Activated CD4-positive, alpha-beta T cell treated with anti-CD3 and anti-CD28 coated beads, Interleukin-2, amount 10 ng/mL, durations not matched to agents 24 days and 14 days (primary cell): ENCODE data around the gene LOC128125822.

ENCODE experiments used
- DNase-seq: peaks from one replicate; pipeline ENCODE4 v3.0.0; 2022
- H3K27ac Mint-ChIP-seq: one replicate; pipeline ENCODE4 v1.8.0; 2022; ENCODE audit warnings: mild to moderate bottlenecking, mixed read lengths
- H3K27me3 Mint-ChIP-seq: one replicate; pipeline ENCODE4 v1.8.0; 2022; ENCODE audit warnings: mixed read lengths
- H3K36me3 Mint-ChIP-seq: one replicate; pipeline ENCODE4 v1.8.0; 2022; ENCODE audit warnings: low read depth, mild to moderate bottlenecking, mixed read lengths
- H3K4me1 Mint-ChIP-seq: one replicate; pipeline ENCODE4 v1.8.0; 2021; ENCODE audit warnings: mixed read lengths
- H3K4me3 Mint-ChIP-seq: one replicate; pipeline ENCODE4 v1.8.0; 2022; ENCODE audit warnings: mild to moderate bottlenecking, moderate library complexity, mixed read lengths
- H3K9me3 Mint-ChIP-seq: one replicate; pipeline ENCODE4 v1.8.0; 2021; ENCODE audit warnings: mixed read lengths
- intact Hi-C: fragments of 100-400 bp; cut with micrococcal nuclease; formaldehyde crosslinking; loops from one replicate; pipeline ENCODE4 v1.15.1; 2023

LOC128125822 gene

GRCh38 chr6:63538550-63538949 lies 33.7 kb upstream of the LOC128125822 start:
- DNase-seq: no peak
- Mint-ChIP-seq H3K9me3 (peaks cover 5% of the 10 kb centered on the region), H3K4me1 (peaks cover 4% of the 10 kb centered on the region), H3K27me3 (peaks cover 19% of the 10 kb centered on the region), H3K36me3 (no peaks in the 10 kb centered on the region), H3K27ac (no peak overlapping the region), H3K4me3 (no peak overlapping the region)
- intact Hi-C loops: no loop called here

- Mint-ChIP-seq H3K36me3 (no peaks in the 10 kb centered on the region), H3K27ac (no peak overlapping the region), H3K9me3 (peaks cover 5% of the 10 kb centered on the region), H3K4me1 (peaks cover 4% of the 10 kb centered on the region), H3K27me3 (peaks cover 30% of the 10 kb centered on the region), H3K4me3 (no peak overlapping the region)
- intact Hi-C loops: no loop called here
- no peak for DNase-seq
Measured at GRCh38 chr6:63543001-63543400, 29.3 kb upstream of the LOC128125822 start.

- Mint-ChIP-seq H3K27me3 (peaks cover 32% of the 10 kb centered on the region), H3K36me3 (no peaks in the 10 kb centered on the region), H3K4me1 (peaks cover 4% of the 10 kb centered on the region), H3K9me3 (peaks cover 5% of the 10 kb centered on the region), H3K4me3 (no peak overlapping the region), H3K27ac (no peak overlapping the region)
- intact Hi-C loops: no loop called here
- no peak for DNase-seq
Measured at GRCh38 chr6:63543982-63544381, 28.3 kb upstream of the LOC128125822 start.

GRCh38 chr6:63546236-63546635 lies 26.0 kb upstream of the LOC128125822 start:
- peaks cover 4% of the 10 kb centered on the region for H3K4me1 Mint-ChIP-seq
- H3K4me3 Mint-ChIP-seq: no peak overlapping the region
- no peaks in the 10 kb centered on the region for H3K36me3 Mint-ChIP-seq
- peaks cover 29% of the 10 kb centered on the region for H3K27me3 Mint-ChIP-seq
- H3K27ac Mint-ChIP-seq: no peak overlapping the region
- intact Hi-C loops: no loop called here
- H3K9me3 Mint-ChIP-seq: peaks cover 5% of the 10 kb centered on the region
- DNase-seq: no peak

- Mint-ChIP-seq H3K27me3 (peaks cover 26% of the 10 kb centered on the region), H3K36me3 (no peaks in the 10 kb centered on the region), H3K4me3 (no peak overlapping the region), H3K4me1 (peaks cover 4% of the 10 kb centered on the region), H3K27ac (no peak overlapping the region), H3K9me3 (peaks cover 5% of the 10 kb centered on the region)
- intact Hi-C loops: no loop called here
- DNase-seq: no peak
Measured at GRCh38 chr6:63546697-63547096, 25.6 kb upstream of the LOC128125822 start.

GRCh38 chr6:63549076-63549475 lies 23.2 kb upstream of the LOC128125822 start:
- H3K27me3 Mint-ChIP-seq: peaks cover 13% of the 10 kb centered on the region
- no peak overlapping the region for H3K4me3 Mint-ChIP-seq
- no peak overlapping the region for H3K27ac Mint-ChIP-seq
- H3K36me3 Mint-ChIP-seq: no peaks in the 10 kb centered on the region
- no peaks in the 10 kb centered on the region for H3K9me3 Mint-ChIP-seq
- intact Hi-C loops: no loop called here
- H3K4me1 Mint-ChIP-seq: no peaks in the 10 kb centered on the region
- DNase-seq: no peak

GRCh38 chr6:63553208-63553607 lies 19.1 kb upstream of the LOC128125822 start:
- no peaks in the 10 kb centered on the region for H3K9me3 Mint-ChIP-seq
- H3K36me3 Mint-ChIP-seq: no peaks in the 10 kb centered on the region
- H3K27ac Mint-ChIP-seq: no peak overlapping the region

GRCh38 chr6:63553900-63554299 lies 18.4 kb upstream of the LOC128125822 start:
- Mint-ChIP-seq H3K27ac (no peak overlapping the region), H3K9me3 (no peaks in the 10 kb centered on the region), H3K27me3 (peaks cover 9% of the 10 kb centered on the region), H3K36me3 (no peaks in the 10 kb centered on the region), H3K4me1 (no peaks in the 10 kb centered on the region), H3K4me3 (no peak overlapping the region)
- DNase-seq: no peak
- intact Hi-C loops: no loop called here

More at GRCh38 chr6:63553208-63553607, 19.1 kb upstream of the LOC128125822 start:
- DNase-seq: no peak
- intact Hi-C loops: no loop called here
- Mint-ChIP-seq H3K4me3 (no peak overlapping the region), H3K4me1 (no peaks in the 10 kb centered on the region), H3K27me3 (peaks cover 7% of the 10 kb centered on the region)

- DNase-seq: no peak
- peaks cover 9% of the 10 kb centered on the region for H3K27me3 Mint-ChIP-seq
- intact Hi-C loops: no loop called here
- H3K4me3 Mint-ChIP-seq: no peak overlapping the region
- no peaks in the 10 kb centered on the region for H3K36me3 Mint-ChIP-seq
- no peaks in the 10 kb centered on the region for H3K4me1 Mint-ChIP-seq
- no peaks in the 10 kb centered on the region for H3K9me3 Mint-ChIP-seq
- no peak overlapping the region for H3K27ac Mint-ChIP-seq
Measured at GRCh38 chr6:63554782-63555181, 17.5 kb upstream of the LOC128125822 start.

GRCh38 chr6:63556369-63556768 lies 15.9 kb upstream of the LOC128125822 start:
- H3K36me3 Mint-ChIP-seq: no peaks in the 10 kb centered on the region
- H3K9me3 Mint-ChIP-seq: no peaks in the 10 kb centered on the region
- H3K4me3 Mint-ChIP-seq: no peak overlapping the region
- peaks cover 9% of the 10 kb centered on the region for H3K27me3 Mint-ChIP-seq
- no peak for DNase-seq
- H3K27ac Mint-ChIP-seq: no peak overlapping the region
- H3K4me1 Mint-ChIP-seq: no peaks in the 10 kb centered on the region
- intact Hi-C loops: no loop called here

GRCh38 chr6:63558278-63558677 lies 14.0 kb upstream of the LOC128125822 start:
- Mint-ChIP-seq H3K4me3 (no peak overlapping the region), H3K27me3 (peaks cover 9% of the 10 kb centered on the region)
- intact Hi-C loops: no loop called here

GRCh38 chr6:63560801-63561287 lies 11.4 kb upstream of the LOC128125822 start:
- no peak overlapping the region for H3K27ac Mint-ChIP-seq
- H3K9me3 Mint-ChIP-seq: no peaks in the 10 kb centered on the region
- intact Hi-C loops: no loop called here
- no peak overlapping the region for H3K4me3 Mint-ChIP-seq
- no peak for DNase-seq
- H3K4me1 Mint-ChIP-seq: peaks cover 8% of the 10 kb centered on the region
- peaks cover 11% of the 10 kb centered on the region for H3K27me3 Mint-ChIP-seq
- H3K36me3 Mint-ChIP-seq: no peaks in the 10 kb centered on the region

More at GRCh38 chr6:63558278-63558677, 14.0 kb upstream of the LOC128125822 start:
- no peaks in the 10 kb centered on the region for H3K9me3 Mint-ChIP-seq
- no peak overlapping the region for H3K27ac Mint-ChIP-seq
- H3K36me3 Mint-ChIP-seq: no peaks in the 10 kb centered on the region
- H3K4me1 Mint-ChIP-seq: peaks cover 5% of the 10 kb centered on the region
- no peak for DNase-seq

GRCh38 chr6:63561288-63561687 lies 11.0 kb upstream of the LOC128125822 start:
- DNase-seq: no peak

GRCh38 chr6:63563235-63563634 lies 9.0 kb upstream of the LOC128125822 start:
- H3K27me3 Mint-ChIP-seq: peaks cover 10% of the 10 kb centered on the region
- DNase-seq: no peak
- H3K4me1 Mint-ChIP-seq: peaks cover 8% of the 10 kb centered on the region
- H3K36me3 Mint-ChIP-seq: no peaks in the 10 kb centered on the region
- H3K9me3 Mint-ChIP-seq: no peaks in the 10 kb centered on the region
- no peak overlapping the region for H3K4me3 Mint-ChIP-seq
- intact Hi-C loops: no loop called here
- H3K27ac Mint-ChIP-seq: no peak overlapping the region

More at GRCh38 chr6:63561288-63561687, 11.0 kb upstream of the LOC128125822 start:
- Mint-ChIP-seq H3K27me3 (peaks cover 9% of the 10 kb centered on the region), H3K4me3 (no peak overlapping the region), H3K9me3 (no peaks in the 10 kb centered on the region), H3K4me1 (peaks cover 8% of the 10 kb centered on the region), H3K36me3 (no peaks in the 10 kb centered on the region), H3K27ac (no peak overlapping the region)
- intact Hi-C loops: no loop called here

GRCh38 chr6:63565058-63565726 lies 7.1 kb upstream of the LOC128125822 start:
- peaks cover 8% of the 10 kb centered on the region for H3K27me3 Mint-ChIP-seq
- H3K27ac Mint-ChIP-seq: no peak overlapping the region
- intact Hi-C loops: no loop called here
- H3K9me3 Mint-ChIP-seq: no peaks in the 10 kb centered on the region
- DNase-seq: no peak
- no peaks in the 10 kb centered on the region for H3K36me3 Mint-ChIP-seq
- no peak overlapping the region for H3K4me3 Mint-ChIP-seq
- peaks cover 8% of the 10 kb centered on the region for H3K4me1 Mint-ChIP-seq
